GM21381 (cell line): Measurements from ENCODE around the gene SCPEP1.
A peak's percentile ranks its signal among the peaks of the same experiment; 100 is the strongest.

Experiments used
- ATAC-seq: cut with Tn5 transposase; IDR thresholded peaks from one replicate; pipeline ENCODE4 v1.9.1; 2021; ENCODE audit warnings: mild to moderate bottlenecking, moderate library complexity; ENCODE audit not compliant: unreplicated experiment

SCPEP1 gene

GRCh38 chr17:57034807-57035754 lies 57.1 kb downstream of the SCPEP1 start:
- ATAC-seq = no peak

DNA sequence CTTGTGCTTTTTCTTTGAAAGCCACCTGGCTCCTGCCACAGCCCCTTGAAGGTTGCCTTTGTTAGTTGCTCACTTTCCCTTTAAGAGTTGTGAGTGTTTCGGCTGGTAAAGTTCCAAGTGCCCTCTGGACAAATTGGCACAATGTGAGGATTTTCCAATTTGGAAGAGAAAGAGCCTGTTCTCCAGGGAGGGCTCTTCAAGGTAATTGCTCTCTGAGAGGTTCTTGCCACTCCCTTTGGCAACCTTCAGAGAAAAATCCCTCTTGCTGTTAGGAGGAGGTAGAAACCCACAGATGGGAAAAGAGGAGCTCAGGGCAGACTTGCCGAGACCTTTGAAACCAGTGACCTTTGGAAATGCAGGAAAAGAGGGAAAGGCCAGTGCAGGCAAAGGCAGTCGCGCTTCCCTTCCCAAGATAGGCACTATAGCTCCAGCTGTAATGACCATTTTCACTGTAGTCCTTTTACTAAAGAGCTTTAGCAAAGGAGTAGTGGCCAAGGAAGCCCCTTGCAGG lies 58.1 kb downstream of the SCPEP1 start:
- no peak for ATAC-seq

- no peak for ATAC-seq
Measured at GRCh38 chr17:57037411-57037810, 59.5 kb downstream of the SCPEP1 start.

GRCh38 chr17:57038486-57038885 lies 60.6 kb downstream of the SCPEP1 start:
- no peak for ATAC-seq

DNA sequence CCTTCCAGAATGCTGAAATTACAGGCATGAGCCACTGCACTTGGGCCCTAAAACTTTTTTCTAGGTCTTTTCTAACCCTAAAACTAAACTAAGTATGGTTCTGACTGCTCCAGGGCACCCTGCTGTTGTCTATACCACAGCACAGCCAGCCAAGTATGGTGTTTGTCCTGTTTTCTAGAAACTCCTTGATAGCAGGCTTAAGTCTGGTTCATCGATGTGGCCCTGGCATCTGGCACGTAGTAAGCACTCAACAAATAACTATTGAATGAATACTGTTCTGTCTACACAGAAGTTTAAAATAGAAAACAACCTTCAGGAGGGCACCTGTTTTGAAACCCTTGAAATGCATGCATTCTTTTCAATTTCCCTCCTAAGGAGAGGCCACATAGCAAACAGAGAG lies 62.6 kb downstream of the SCPEP1 start:
- ATAC-seq = no peak

GRCh38 chr17:57043276-57043675 lies 65.3 kb downstream of the SCPEP1 start:
- no peak for ATAC-seq

DNA sequence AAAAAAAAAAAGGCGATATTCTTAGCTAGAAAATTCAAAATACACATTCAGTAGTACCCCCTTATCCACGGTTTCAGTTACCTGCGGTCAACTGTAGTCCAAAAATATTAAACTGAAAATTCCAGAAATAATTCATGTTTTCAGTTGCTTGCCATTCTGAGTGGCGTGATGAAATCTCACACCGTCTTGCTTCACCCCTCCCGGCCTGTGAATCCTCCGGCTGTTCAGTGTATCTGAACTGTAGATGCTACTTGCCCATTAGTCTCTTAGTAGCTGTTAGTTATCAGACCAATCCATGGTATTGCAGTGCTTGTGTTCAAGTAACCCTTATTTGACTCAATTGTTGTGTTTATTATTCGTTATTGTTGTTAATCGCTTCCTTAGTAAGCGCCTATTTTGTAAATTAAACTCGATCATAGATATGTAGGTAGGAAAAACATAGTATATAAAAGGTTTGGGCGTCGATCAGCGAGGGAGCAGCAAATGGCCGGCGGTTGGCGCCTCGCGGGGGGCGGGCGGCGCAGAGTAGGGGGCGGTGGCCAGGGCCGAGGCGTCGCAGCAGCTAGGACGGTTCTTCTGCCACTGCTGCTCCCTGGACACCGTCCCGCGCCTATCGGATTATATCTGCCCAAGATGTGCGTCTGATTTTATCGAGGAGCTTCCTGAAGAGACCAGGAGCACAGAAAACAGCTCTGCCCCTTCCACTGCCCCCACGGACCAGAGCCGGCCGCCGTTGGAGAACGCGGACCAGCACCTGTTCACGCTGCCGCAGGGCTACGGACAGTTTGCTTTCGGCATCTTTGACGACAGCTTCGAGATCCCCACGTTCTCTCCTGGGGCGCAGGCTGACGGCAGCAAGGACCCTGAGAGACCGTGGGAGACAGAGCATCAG lies 67.3 kb downstream of the SCPEP1 start:
- no peak for ATAC-seq

- ATAC-seq = peak; percentile 85
Measured at GRCh38 chr17:57045868-57046704, 68.2 kb downstream of the SCPEP1 start.

- no peak for ATAC-seq
Measured at GRCh38 chr17:57046749-57047148, 68.8 kb downstream of the SCPEP1 start.

- ATAC-seq = no peak
Measured at GRCh38 chr17:57048096-57048495, 70.2 kb downstream of the SCPEP1 start.

- ATAC-seq = no peak
Measured at GRCh38 chr17:57050306-57050705, 72.4 kb downstream of the SCPEP1 start.

- ATAC-seq = no peak
Measured at GRCh38 chr17:57051886-57052361, 74.0 kb downstream of the SCPEP1 start.
